Common myeloid progenitor, CD34-positive (primary cell): ENCODE data around the gene BICC1.

Experiments
- CTCF ChIA-PET: fragments of 350-600 bp; sonication (Branson Sonifier 250); formaldehyde crosslinking; loops from one replicate; lab custom pipeline; 2021; ENCODE audit warnings: antibody characterized with exemption; lab: Charles Lee
- POLR2A ChIA-PET: fragments of 350-600 bp; sonication (Branson Sonifier 250); formaldehyde crosslinking; loops from one replicate; lab custom pipeline; 2021; ENCODE audit warnings: antibody characterized with exemption; lab: Charles Lee
- DNase-seq, 3 donors: peaks; one replicate each; pipeline versions ENCODE4 v3.0.0 to v3.0.0-alpha.2; 2013
- H3K27ac ChIP-seq, 2 experiments: 1 replicate in 1 of 2; 2 replicates in 1 of 2; pipeline ENCODE4 v1.7.0; 2013; ENCODE audit warnings: inconsistent platforms in 2 of 2, low read length in 2 of 2, mild to moderate bottlenecking in 2 of 2, low read depth in 1 of 2, moderate library complexity in 1 of 2; ENCODE audit not compliant: severe bottlenecking in 2 of 2, insufficient read depth in 1 of 2, poor library complexity in 1 of 2
- H3K27me3 ChIP-seq, 5 experiments: replicated peaks in 2 of 5; 1 replicate in 3 of 5; 2 replicates in 2 of 5; pipeline versions ENCODE4 v1.6.1 to v1.7.0; 2013; ENCODE audit warnings: low read length in 4 of 5, mild to moderate bottlenecking in 2 of 5, moderate library complexity in 2 of 5, inconsistent platforms in 1 of 5; ENCODE audit not compliant: insufficient read depth in 5 of 5, control insufficient read depth in 4 of 5
- H3K36me3 ChIP-seq, 4 experiments: 1 replicate in 2 of 4; 2 replicates in 2 of 4; pipeline versions ENCODE4 v1.6.1 to v1.7.0; 2013; ENCODE audit warnings: low read length in 3 of 4, control low read depth in 1 of 4, mild to moderate bottlenecking in 1 of 4; ENCODE audit not compliant: control insufficient read depth in 4 of 4, insufficient read depth in 4 of 4
- H3K4me1 ChIP-seq, 4 experiments: 1 replicate in 3 of 4; 2 replicates in 1 of 4; pipeline versions ENCODE4 v1.6.1 to v1.7.1; 2013; ENCODE audit warnings: low read length in 3 of 4, mild to moderate bottlenecking in 3 of 4, control low read depth in 1 of 4, inconsistent platforms in 1 of 4, moderate library complexity in 1 of 4; ENCODE audit not compliant: control insufficient read depth in 4 of 4, insufficient read depth in 4 of 4; ENCODE audit errors: control extremely low read depth in 1 of 4
- H3K4me3 ChIP-seq, 7 experiments: 1 replicate in 4 of 7; 2 replicates in 3 of 7; pipeline versions ENCODE4 v1.5.1 to v1.7.0; 2013; ENCODE audit warnings: mild to moderate bottlenecking in 7 of 7, low read length in 6 of 7, moderate library complexity in 6 of 7, inconsistent platforms in 2 of 7, low read depth in 2 of 7, control low read depth in 1 of 7; ENCODE audit not compliant: insufficient read depth in 4 of 7, control insufficient read depth in 1 of 7; ENCODE audit errors: extremely low read depth in 1 of 7
- H3K9me3 ChIP-seq, 5 experiments: 1 replicate in 4 of 5; 2 replicates in 1 of 5; pipeline versions ENCODE4 v1.6.1 to v1.7.1; 2013; ENCODE audit warnings: low read length in 4 of 5, mild to moderate bottlenecking in 2 of 5, inconsistent platforms in 1 of 5, low read depth in 1 of 5, moderate library complexity in 1 of 5; ENCODE audit not compliant: control insufficient read depth in 4 of 5, insufficient read depth in 2 of 5; ENCODE audit errors: control extremely low read depth in 1 of 5
- WGBS: methylation state at CpG from one replicate; pipeline ENCODE4 v1.1.5; 2013; ENCODE audit not compliant: insufficient coverage; 5-methylcytosine and 5-hydroxymethylcytosine counted together

BICC1 gene

GRCh38 chr10:58836991-58837575 lies 324.4 kb downstream of the BICC1 start:
- CTCF ChIA-PET, result no interaction called here
- 86% methylated on average over 5 of the region's 8 CpGs for WGBS
- Histone ChIP-seq H3K27me3 (no peaks in the 10 kb centered on the region), H3K4me1 (peaks cover 0 to 3% (median 0%) of the 10 kb centered on the region in 4 experiments), H3K9me3 (no peaks in the 10 kb centered on the region), H3K4me3 (no peak overlapping the region), H3K36me3 (no peaks in the 10 kb centered on the region), H3K27ac (no peak overlapping the region)
- POLR2A ChIA-PET, result no interaction called here
- DNase-seq, result no peak

GRCh38 chr10:58837826-58838225 lies 325.2 kb downstream of the BICC1 start:
- DNase-seq, result no peak
- Histone ChIP-seq H3K27me3 (no peaks in the 10 kb centered on the region), H3K4me3 (no peak overlapping the region), H3K27ac (no peak overlapping the region), H3K4me1 (peaks cover 0 to 3% (median 0%) of the 10 kb centered on the region in 4 experiments), H3K36me3 (no peaks in the 10 kb centered on the region), H3K9me3 (no peaks in the 10 kb centered on the region)
- POLR2A ChIA-PET, result no interaction called here
- CTCF ChIA-PET, result interaction anchor here (0.6 kb wide), 1 partner anchor 14 kb away, joined by 3 read pairs; no protein-coding TSS in a partner anchor
- no CpG with 5 or more reads among the region's 2 CpGs for WGBS

GRCh38 chr10:58838561-58839208 lies 326.0 kb downstream of the BICC1 start:
- no peaks in the 10 kb centered on the region for H3K27me3 ChIP-seq
- CTCF ChIA-PET, result no interaction called here
- DNase-seq, result peak in 2 of 3 donors; percentile 20 to 57
- no peak overlapping the region for H3K4me3 ChIP-seq
- no peak overlapping the region for H3K27ac ChIP-seq
- no peaks in the 10 kb centered on the region for H3K9me3 ChIP-seq
- no peaks in the 10 kb centered on the region for H3K36me3 ChIP-seq
- POLR2A ChIA-PET, result no interaction called here
- H3K4me1 ChIP-seq, result peaks cover 0 to 3% (median 0%) of the 10 kb centered on the region in 4 experiments
- WGBS, result no CpG with 5 or more reads among the region's 1 CpG

GRCh38 chr10:58839771-58840170 lies 327.1 kb downstream of the BICC1 start:
- no peak overlapping the region for H3K4me3 ChIP-seq
- no peak overlapping the region for H3K27ac ChIP-seq
- POLR2A ChIA-PET, result no interaction called here
- H3K9me3 ChIP-seq, result no peaks in the 10 kb centered on the region
- DNase-seq, result no peak
- H3K36me3 ChIP-seq, result no peaks in the 10 kb centered on the region
- no peaks in the 10 kb centered on the region for H3K27me3 ChIP-seq
- CTCF ChIA-PET, result no interaction called here
- H3K4me1 ChIP-seq, result peaks cover 0 to 3% (median 0%) of the 10 kb centered on the region in 4 experiments

GRCh38 chr10:58840840-58841435 lies 328.3 kb downstream of the BICC1 start:
- H3K4me1 ChIP-seq, result peaks cover 0 to 3% (median 0%) of the 10 kb centered on the region in 4 experiments
- no peaks in the 10 kb centered on the region for H3K9me3 ChIP-seq
- POLR2A ChIA-PET, result no interaction called here
- no peak for DNase-seq
- WGBS, result no CpG with 5 or more reads among the region's 1 CpG
- no peak overlapping the region for H3K4me3 ChIP-seq
- no peaks in the 10 kb centered on the region for H3K36me3 ChIP-seq
- CTCF ChIA-PET, result no interaction called here
- no peak overlapping the region for H3K27ac ChIP-seq
- H3K27me3 ChIP-seq, result no peaks in the 10 kb centered on the region

- no peak for DNase-seq
- peaks cover 0 to 3% (median 0%) of the 10 kb centered on the region in 4 experiments for H3K4me1 ChIP-seq
- no peaks in the 10 kb centered on the region for H3K9me3 ChIP-seq
- POLR2A ChIA-PET, result no interaction called here
- H3K36me3 ChIP-seq, result no peaks in the 10 kb centered on the region
- CTCF ChIA-PET, result no interaction called here
- H3K27ac ChIP-seq, result no peak overlapping the region
- 100% methylated on average over 1 of the region's 4 CpGs for WGBS
- H3K27me3 ChIP-seq, result no peaks in the 10 kb centered on the region
- H3K4me3 ChIP-seq, result no peak overlapping the region
These were observed 330.2 kb downstream of the BICC1 start for GRCh38 chr10:58842860-58843376.

- Histone ChIP-seq H3K9me3 (no peaks in the 10 kb centered on the region), H3K27ac (no peak overlapping the region), H3K4me1 (peaks cover 0 to under 1% (median 0%) of the 10 kb centered on the region in 4 experiments), H3K4me3 (no peak overlapping the region), H3K27me3 (no peaks in the 10 kb centered on the region), H3K36me3 (no peaks in the 10 kb centered on the region)
- POLR2A ChIA-PET, result no interaction called here
- CTCF ChIA-PET, result no interaction called here
- WGBS, result 100% methylated on average over 2 of the region's 4 CpGs
- DNase-seq, result no peak
These were observed 331.1 kb downstream of the BICC1 start for GRCh38 chr10:58843760-58844159.
